HepG2 (cell line): Measurements from ENCODE around the gene RHOC. TPM values are rescaled to one million over a fixed set of nuclear protein-coding genes. Genes with fewer than 3 reads are reported as not detected.

ENCODE experiments used
- ATF3 ChIP-seq: sonication (generic); formaldehyde crosslinking; IDR thresholded peaks from 2 replicates; pipeline ENCODE4 v1.4.0; 2020; ENCODE audit warnings: missing genetic modification reagents
- DMTF1 ChIP-seq: sonication (generic); formaldehyde crosslinking; IDR thresholded peaks from 2 replicates; pipeline ENCODE4 v1.4.0; 2020; ENCODE audit warnings: mild to moderate bottlenecking, missing genetic modification reagents
- E2F1 ChIP-seq: sonication (generic); formaldehyde crosslinking; IDR thresholded peaks from 2 replicates; pipeline ENCODE4 v1.5.0; 2020; ENCODE audit warnings: missing genetic modification reagents
- GABPA ChIP-seq, 2 experiments: IDR thresholded peaks; 2 replicates each; pipeline ENCODE4 v1.6.1; 2011 to 2016; ENCODE audit warnings: low read depth in 2 of 2, low read length in 1 of 2, missing biosample characterization in 1 of 2, missing genetic modification characterization in 1 of 2
- KDM2A ChIP-seq: sonication (generic); formaldehyde crosslinking; IDR thresholded peaks from 2 replicates; pipeline ENCODE4 v1.4.0; 2020; ENCODE audit warnings: low read depth, missing genetic modification reagents, borderline replicate concordance
- MAZ ChIP-seq, 2 experiments: sonication (generic) in 1 of 2; formaldehyde crosslinking in 1 of 2; IDR thresholded peaks; 2 replicates each; pipeline versions ENCODE4 v1.5.0 to v1.6.1; 2012 to 2020; ENCODE audit warnings: low read depth in 2 of 2, mild to moderate bottlenecking in 2 of 2, borderline replicate concordance in 1 of 2, improper control_type of control experiment in 1 of 2, low read length in 1 of 2, missing genetic modification reagents in 1 of 2, moderate library complexity in 1 of 2
- NCOA1 ChIP-seq: sonication (generic); formaldehyde crosslinking; IDR thresholded peaks from 2 replicates; pipeline ENCODE4 v1.9.0; 2021; ENCODE audit warnings: missing genetic modification reagents
- PREB ChIP-seq: sonication (generic); formaldehyde crosslinking; IDR thresholded peaks from 2 replicates; pipeline ENCODE4 v1.4.0; 2020; ENCODE audit warnings: missing genetic modification reagents
- RELA ChIP-seq: sonication (generic); formaldehyde crosslinking; IDR thresholded peaks from 2 replicates; pipeline ENCODE4 v1.4.0; 2020; ENCODE audit warnings: missing genetic modification reagents
- SOX5 ChIP-seq: IDR thresholded peaks from 2 replicates; pipeline ENCODE4 v1.6.1; 2016; ENCODE audit warnings: borderline replicate concordance
- TCF7 ChIP-seq: sonication (generic); IDR thresholded peaks from 2 replicates; pipeline ENCODE4 v1.6.1; 2016; ENCODE audit warnings: antibody characterized with exemption, low read depth
- TFAP4 ChIP-seq: sonication (generic); IDR thresholded peaks from 2 replicates; pipeline ENCODE4 v1.6.1; 2016; ENCODE audit warnings: low read depth, borderline replicate concordance
- ZBTB39 ChIP-seq: sonication (generic); formaldehyde crosslinking; IDR thresholded peaks from 2 replicates; pipeline ENCODE4 v1.5.0; 2020; ENCODE audit warnings: missing genetic modification reagents
- ZMAT3 ChIP-seq: sonication (generic); formaldehyde crosslinking; conservative IDR thresholded peaks from 2 replicates; pipeline ENCODE4 v1.7.0; 2021; ENCODE audit warnings: missing genetic modification reagents
- ZNF101 ChIP-seq: sonication (generic); formaldehyde crosslinking; IDR thresholded peaks from 2 replicates; pipeline ENCODE4 v1.4.0; 2020; ENCODE audit warnings: mild to moderate bottlenecking, low read depth, missing genetic modification reagents, borderline replicate concordance
- ZNF382 ChIP-seq: sonication (generic); formaldehyde crosslinking; IDR thresholded peaks from 2 replicates; pipeline ENCODE4 v1.5.0; 2020; ENCODE audit warnings: missing genetic modification reagents, mild to moderate bottlenecking, borderline replicate concordance
- ZNF639 ChIP-seq: conservative IDR thresholded peaks from 2 replicates; pipeline ENCODE4 v1.6.1; 2018; ENCODE audit warnings: missing genetic modification reagents
- ZNF878 ChIP-seq: sonication (generic); formaldehyde crosslinking; IDR thresholded peaks from 2 replicates; pipeline ENCODE4 v1.8.1; 2023; ENCODE audit warnings: mild to moderate bottlenecking, missing genetic modification reagents, moderate library complexity
- polyA plus RNA-seq, 8 experiments: library from polyadenylated mRNA; depleted of rRNA in 3 of 8; stranded (reverse) in 7 of 8; unstranded in 1 of 8; fragments of >200 nt; fragmentation: Illumina TruSeq in 4 of 8; extraction: Trizol in 4 of 8; gene quantifications; 2 replicates each; pipeline versions ENCODE4 v1.2.1 to v1.2.3, GENCODE V29; 2011 to 2016; ENCODE audit warnings: low read depth in 4 of 8, missing spikeins in 1 of 8, mixed read lengths in 1 of 8; ENCODE audit not compliant: insufficient read depth in 1 of 8
- total RNA-seq, 5 experiments: library from RNA; depleted of rRNA; stranded (reverse); fragments of >200 nt; fragmentation: Illumina TruSeq; extraction: Trizol; gene quantifications; 2 replicates each; pipeline ENCODE4 v1.2.3, GENCODE V29; 2016; ENCODE audit warnings: low read depth in 1 of 5

RHOC gene
- total and polyA plus RNA-seq, 2 of the 13 experiments (the other 11 are each of a cell fraction or from before 2014, with no cell fraction given) = 64.3 to 182 TPM

- TF ChIP-seq ZBTB39 (CRISPR knock-in tag) = no peak
- TF ChIP-seq NCOA1 (CRISPR knock-in tag) = no peak
- TF ChIP-seq E2F1 (CRISPR knock-in tag) = 0 out of 2 replicates have a peak, but pooled peaks have one; percentile 55
- no peak for TF ChIP-seq TFAP4
- TF ChIP-seq DMTF1 (CRISPR knock-in tag) = no peak
- TF ChIP-seq PREB (CRISPR knock-in tag) = no peak
- peak; percentile 21; the same call in 1 of the 2 replicates for TF ChIP-seq ZMAT3
- TF ChIP-seq KDM2A = no peak
- no peak for TF ChIP-seq TCF7
- no peak for TF ChIP-seq GABPA (IDR thresholded peaks at IDR 0.05; ENCODE audit: low read depth, low read length)
- TF ChIP-seq GABPA (CRISPR knock-in tag; IDR thresholded peaks at IDR 0.05; ENCODE audit: low read depth) = no peak
- TF ChIP-seq ZNF878 = no peak
- TF ChIP-seq ATF3 (CRISPR knock-in tag) = no peak
- TF ChIP-seq MAZ (IDR thresholded peaks at IDR 0.05; ENCODE audit: borderline replicate concordance, low read depth, low read length) = no peak
- TF ChIP-seq MAZ (CRISPR knock-in tag; IDR thresholded peaks at IDR 0.05; ENCODE audit: low read depth) = no peak; the same call in 1 of the 2 replicates
- no peak for TF ChIP-seq RELA (CRISPR knock-in tag)
- TF ChIP-seq ZNF639 (CRISPR knock-in tag) = no peak
- TF ChIP-seq ZNF101 (CRISPR knock-in tag) = no peak
- TF ChIP-seq SOX5 = no peak
- no peak for TF ChIP-seq ZNF382 (CRISPR knock-in tag)
Measured at GRCh38 chr1:112674986-112675727, 31.8 kb downstream of the RHOC start (continued).
